IPS-18c (cell line): Measurements from ENCODE around the gene PERM1.
A peak's percentile ranks its signal among the peaks of the same experiment; 100 is the strongest.

Source experiments
- H3K4me3 ChIP-seq: 2 replicates; pipeline ENCODE4 v1.7.0; 2013; ENCODE audit warnings: low read depth, mild to moderate bottlenecking, low read length, moderate library complexity; ENCODE audit not compliant: insufficient read depth
- H3K9me3 ChIP-seq: one replicate; pipeline ENCODE4 v1.6.1; 2013; ENCODE audit warnings: mild to moderate bottlenecking, low read length, moderate library complexity; ENCODE audit not compliant: control insufficient read depth, insufficient read depth

PERM1 gene

GRCh38 chr1:936348-937264 lies 45.3 kb downstream of the PERM1 start:
- Histone ChIP-seq H3K9me3 (no peaks in the 10 kb centered on the region), H3K4me3 (no peak overlapping the region)

DNA sequence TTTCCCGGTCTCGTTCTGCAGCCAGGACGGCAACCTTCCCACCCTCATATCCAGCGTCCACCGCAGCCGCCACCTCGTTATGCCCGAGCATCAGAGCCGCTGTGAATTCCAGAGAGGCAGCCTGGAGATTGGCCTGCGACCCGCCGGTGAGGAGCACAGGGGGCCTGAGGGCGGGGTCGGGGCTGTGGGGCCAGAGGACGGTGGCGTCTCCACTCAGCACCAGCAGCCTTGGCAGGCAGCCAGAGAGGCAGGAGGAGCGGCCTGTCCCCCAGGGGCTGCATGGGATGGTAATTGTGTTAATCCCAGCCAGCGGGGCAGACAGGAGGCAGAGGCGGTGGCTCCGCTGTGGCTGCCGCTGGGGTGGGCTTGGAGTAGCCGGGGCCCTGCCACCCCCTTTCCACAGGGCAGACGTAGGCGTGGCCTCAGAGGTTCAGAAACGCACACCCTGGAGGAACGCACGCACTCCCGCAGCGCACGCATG lies 46.1 kb downstream of the PERM1 start:
- H3K9me3 ChIP-seq = no peaks in the 10 kb centered on the region
- peak overlapping the region; percentile 34; the same call in 1 of the 2 replicates for H3K4me3 ChIP-seq

GRCh38 chr1:934991-935750 lies 46.7 kb downstream of the PERM1 start:
- no peaks in the 10 kb centered on the region for H3K9me3 ChIP-seq
- H3K4me3 ChIP-seq = peak overlapping the region; percentile 34

DNA sequence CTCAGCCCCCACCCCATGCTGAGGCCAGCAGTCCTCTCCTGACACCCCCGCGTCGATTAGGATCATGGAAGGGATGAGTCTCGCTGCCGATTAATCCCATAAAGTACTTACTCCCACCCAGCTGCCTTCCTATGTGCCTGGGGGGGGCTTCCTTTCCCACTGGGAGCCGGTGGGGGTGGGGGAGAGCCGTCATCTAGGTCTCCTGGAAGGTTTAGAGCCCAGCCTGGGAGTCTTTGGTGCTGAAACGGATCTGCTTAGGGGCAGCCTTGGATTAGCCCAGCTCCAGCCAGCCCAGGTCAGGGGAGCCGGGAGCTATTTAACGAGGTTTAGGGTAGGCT lies 48.3 kb downstream of the PERM1 start:
- Histone ChIP-seq H3K4me3 (no peak overlapping the region), H3K9me3 (no peaks in the 10 kb centered on the region)

DNA sequence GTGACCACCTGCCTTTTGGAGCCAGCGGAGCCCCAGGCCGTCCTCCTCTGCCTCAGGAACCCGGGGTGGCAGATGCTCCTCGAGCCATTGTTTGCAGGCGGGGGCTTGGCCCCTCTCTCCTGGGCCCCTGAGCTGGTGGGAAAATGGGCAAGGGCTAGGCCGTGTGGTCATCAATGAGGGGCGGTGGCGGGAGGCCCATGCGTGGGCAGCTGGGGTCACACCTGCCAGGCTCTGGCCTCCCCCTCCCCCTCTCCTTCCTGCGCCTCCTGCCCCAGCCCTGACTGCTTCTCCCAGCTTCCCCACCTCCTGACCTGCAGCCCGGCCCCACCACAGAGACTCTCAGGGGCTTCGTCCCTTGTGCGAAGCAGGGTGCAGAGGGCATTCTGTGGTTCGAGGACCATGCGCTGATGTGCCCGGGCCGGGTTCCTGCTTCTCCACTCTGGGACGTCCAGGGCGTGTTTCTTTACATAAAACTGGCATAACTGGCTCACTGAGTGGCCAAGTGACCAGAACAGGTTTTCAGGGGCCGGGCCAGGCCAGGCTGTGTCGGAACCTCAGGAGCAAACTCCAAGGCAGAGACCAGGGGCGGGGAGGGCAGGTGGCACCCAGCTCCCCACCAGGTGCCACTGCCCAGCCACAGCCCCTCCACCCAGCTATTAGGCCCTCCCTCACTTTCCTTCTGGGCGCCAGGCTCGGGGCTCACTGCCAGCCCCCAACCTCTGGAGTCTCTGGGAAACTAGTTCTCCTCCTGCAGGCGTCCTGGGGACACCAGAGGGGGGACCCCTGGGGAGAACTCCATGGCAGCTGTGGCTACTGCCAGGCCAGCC lies 48.9 kb downstream of the PERM1 start:
- H3K9me3 ChIP-seq = no peaks in the 10 kb centered on the region
- H3K4me3 ChIP-seq = no peak overlapping the region

DNA sequence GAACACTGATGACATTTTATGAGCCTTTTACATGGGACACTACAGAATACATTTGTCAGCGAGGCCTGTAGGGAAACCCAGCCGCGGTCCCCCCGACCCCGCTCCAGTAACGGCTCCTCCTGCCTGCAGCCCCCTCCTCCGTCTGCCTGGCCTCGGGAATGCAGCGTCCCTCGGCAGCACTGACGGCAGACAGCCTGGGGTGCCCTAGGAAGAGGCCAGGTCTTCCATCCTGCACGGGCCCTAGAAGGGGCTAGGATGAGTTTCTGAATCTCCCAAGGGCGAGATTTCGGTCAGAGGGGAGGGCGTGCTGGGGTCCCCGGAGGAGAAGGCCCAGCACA lies 49.8 kb downstream of the PERM1 start:
- H3K9me3 ChIP-seq = no peaks in the 10 kb centered on the region

DNA sequence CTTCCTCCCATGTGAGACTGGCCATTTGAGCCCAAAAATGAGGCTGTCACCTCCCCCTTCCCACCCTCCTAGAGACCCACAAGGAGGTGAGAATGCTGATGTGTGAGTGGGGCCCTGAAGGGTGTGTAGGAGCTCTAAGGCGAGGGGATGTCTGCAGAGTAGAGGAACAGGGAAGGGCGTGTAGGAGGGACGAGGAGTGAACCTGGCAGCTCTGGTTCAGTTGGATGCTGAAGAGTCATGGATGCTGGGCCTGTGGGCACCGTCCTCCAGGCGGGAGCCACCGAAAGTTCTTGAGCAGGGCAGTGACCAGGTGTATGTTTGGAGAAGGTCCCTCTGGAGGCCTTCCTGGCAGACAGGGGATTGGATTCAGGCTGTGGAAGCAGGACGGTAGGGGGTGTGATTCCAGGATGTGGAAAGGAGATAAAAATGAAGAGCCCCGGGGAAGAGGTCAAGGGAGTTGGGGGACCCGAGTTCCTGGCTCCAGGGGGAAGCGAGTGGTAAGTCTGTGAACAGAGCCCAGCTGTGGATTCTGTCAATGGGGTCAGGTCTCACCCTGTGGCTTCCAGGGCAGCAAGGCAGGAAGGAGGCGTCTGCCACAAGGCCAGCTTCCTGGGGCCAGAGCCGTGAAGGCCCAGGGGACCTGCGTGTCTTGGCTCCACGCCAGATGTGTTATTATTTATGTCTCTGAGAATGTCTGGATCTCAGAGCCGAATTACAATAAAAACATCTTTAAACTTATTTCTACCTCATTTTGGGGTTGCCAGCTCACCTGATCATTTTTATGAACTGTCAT lies 50.3 kb downstream of the PERM1 start:
- no peaks in the 10 kb centered on the region for H3K9me3 ChIP-seq
- H3K4me3 ChIP-seq = no peak overlapping the region

More for the DNA sequence above, 49.8 kb downstream of the PERM1 start:
- H3K4me3 ChIP-seq = no peak overlapping the region

GRCh38 chr1:930633-931138 lies 51.2 kb downstream of the PERM1 start:
- Histone ChIP-seq H3K4me3 (no peak overlapping the region), H3K9me3 (no peaks in the 10 kb centered on the region)

- H3K9me3 ChIP-seq = no peaks in the 10 kb centered on the region
- H3K4me3 ChIP-seq = no peak overlapping the region
Measured at GRCh38 chr1:929712-930632, 51.9 kb downstream of the PERM1 start.

GRCh38 chr1:928825-929661 lies 52.9 kb downstream of the PERM1 start:
- no peaks in the 10 kb centered on the region for H3K9me3 ChIP-seq
- no peak overlapping the region for H3K4me3 ChIP-seq

- no peaks in the 10 kb centered on the region for H3K9me3 ChIP-seq
- H3K4me3 ChIP-seq = no peak overlapping the region
Measured at GRCh38 chr1:927748-928147, 54.1 kb downstream of the PERM1 start.

DNA sequence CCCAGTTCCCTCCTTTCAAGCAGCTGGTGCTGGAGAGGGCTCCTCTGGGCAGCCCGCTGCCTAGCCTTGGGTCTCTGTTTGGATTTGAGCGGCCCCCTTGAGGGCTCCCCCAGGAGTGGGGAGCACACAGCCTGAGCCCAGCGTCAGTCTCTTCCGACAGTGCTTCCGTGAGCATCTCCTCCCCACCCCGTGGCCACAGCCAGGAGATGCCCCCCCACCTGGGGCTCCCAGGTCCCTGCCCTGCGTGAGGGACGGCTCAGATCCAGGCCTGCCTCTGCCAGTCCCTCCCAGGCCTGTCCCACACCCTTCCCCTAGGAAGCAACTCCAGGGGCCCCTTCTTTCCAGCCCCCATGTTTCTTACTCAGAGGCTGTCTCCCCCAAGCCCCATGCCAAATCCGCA lies 54.7 kb downstream of the PERM1 start:
- no peak overlapping the region for H3K4me3 ChIP-seq
- no peaks in the 10 kb centered on the region for H3K9me3 ChIP-seq

GRCh38 chr1:925561-926421 lies 56.1 kb downstream of the PERM1 start:
- peak overlapping the region; percentile 46; the same call in 1 of the 2 replicates for H3K4me3 ChIP-seq
- no peaks in the 10 kb centered on the region for H3K9me3 ChIP-seq
